CD14-positive monocyte (primary cell): ENCODE results near the gene SLC35B3. TPM values are rescaled to one million over a fixed set of nuclear protein-coding genes. Genes with fewer than 3 reads are reported as not detected.

Experiments used
- DNase-seq, 3 donors: peaks; one replicate each; pipeline ENCODE4 v3.0.0-alpha.2; 2011 to 2022
- H2AFZ ChIP-seq: 2 replicates; pipeline ENCODE4 v1.6.0; 2012; ENCODE audit warnings: mild to moderate bottlenecking, low read depth, low read length, inconsistent platforms; ENCODE audit not compliant: insufficient read depth, poor library complexity, severe bottlenecking
- H3K27ac ChIP-seq, 2 donors: 1 replicate in 1 of 2; 2 replicates in 1 of 2; pipeline ENCODE4 v1.5.1; 2012 to 2013; ENCODE audit warnings: low read length in 2 of 2, control low read depth in 1 of 2, inconsistent platforms in 1 of 2, low read depth in 1 of 2, mild to moderate bottlenecking in 1 of 2
- H3K27me3 ChIP-seq, 2 donors: one replicate each; pipeline versions ENCODE4 v1.6.0 to v1.6.1; 2011 to 2013; ENCODE audit warnings: low read length in 2 of 2; ENCODE audit not compliant: control insufficient read depth in 2 of 2, insufficient read depth in 2 of 2
- H3K36me3 ChIP-seq, 2 donors: replicated peaks in 1 of 2; 1 replicate in 1 of 2; 2 replicates in 1 of 2; pipeline versions ENCODE4 v1.5.1 to v1.6.1; 2012 to 2013; ENCODE audit warnings: low read length in 2 of 2, control low read depth in 1 of 2, inconsistent platforms in 1 of 2, mild to moderate bottlenecking in 1 of 2; ENCODE audit not compliant: insufficient read depth in 2 of 2, control insufficient read depth in 1 of 2
- H3K4me1 ChIP-seq, 2 donors: 1 replicate in 1 of 2; 2 replicates in 1 of 2; pipeline versions ENCODE4 v1.5.1 to v1.6.1; 2012 to 2013; ENCODE audit warnings: low read length in 2 of 2, control low read depth in 1 of 2, inconsistent platforms in 1 of 2, mild to moderate bottlenecking in 1 of 2, moderate library complexity in 1 of 2; ENCODE audit not compliant: insufficient read depth in 2 of 2, control insufficient read depth in 1 of 2
- H3K4me2 ChIP-seq: replicated peaks from 2 replicates; pipeline ENCODE3; 2012; ENCODE audit warnings: low read length, moderate library complexity, mild to moderate bottlenecking; ENCODE audit not compliant: poor library complexity, severe bottlenecking; ENCODE audit errors: extremely low read depth
- H3K4me3 ChIP-seq, 3 experiments: fragments of 200-600 bp in 1 of 3; sonication (generic) in 1 of 3; replicated peaks in 1 of 3; 1 replicate in 2 of 3; 2 replicates in 1 of 3; pipeline ENCODE4 v1.5.1; 2011 to 2013; ENCODE audit warnings: low read length in 3 of 3, mild to moderate bottlenecking in 3 of 3, control low read depth in 2 of 3, low read depth in 2 of 3, inconsistent platforms in 1 of 3, moderate library complexity in 1 of 3
- H3K79me2 ChIP-seq: 2 replicates; pipeline ENCODE4 v1.6.0; 2012; ENCODE audit warnings: mild to moderate bottlenecking, control low read depth, inconsistent platforms, low read length, moderate library complexity; ENCODE audit not compliant: insufficient read depth
- H3K9ac ChIP-seq: 2 replicates; pipeline ENCODE4 v1.6.0; 2017; ENCODE audit warnings: low read length, mild to moderate bottlenecking; ENCODE audit not compliant: insufficient read depth, poor library complexity, severe bottlenecking
- H3K9me3 ChIP-seq, 2 donors: replicated peaks in 1 of 2; 1 replicate in 1 of 2; 2 replicates in 1 of 2; pipeline versions ENCODE4 v1.5.1 to v1.6.1; 2012 to 2013; ENCODE audit warnings: low read length in 2 of 2, control low read depth in 1 of 2; ENCODE audit not compliant: control insufficient read depth in 1 of 2, insufficient read depth in 1 of 2
- H4K20me1 ChIP-seq: 2 replicates; pipeline ENCODE4 v1.6.0; 2012; ENCODE audit warnings: mild to moderate bottlenecking, low read length, control low read depth, moderate library complexity; ENCODE audit not compliant: insufficient read depth
- H3K27ac Mint-ChIP-seq, 7 donors: one replicate each; pipeline ENCODE4 v1.8.0; 2020; ENCODE audit warnings: mild to moderate bottlenecking in 7 of 7, mixed read lengths in 7 of 7, moderate library complexity in 6 of 7, inconsistent platforms in 2 of 7
- H3K27me3 Mint-ChIP-seq, 3 donors: one replicate each; pipeline ENCODE4 v1.8.0; 2021 to 2022; ENCODE audit warnings: low read depth in 3 of 3, mild to moderate bottlenecking in 3 of 3, mixed read lengths in 3 of 3, moderate library complexity in 3 of 3, inconsistent platforms in 1 of 3
- H3K36me3 Mint-ChIP-seq, 2 donors: one replicate each; pipeline ENCODE4 v1.8.0; 2020; ENCODE audit warnings: mixed read lengths in 2 of 2, inconsistent platforms in 1 of 2, mild to moderate bottlenecking in 1 of 2
- H3K4me1 Mint-ChIP-seq: one replicate; pipeline ENCODE4 v1.8.0; 2020; ENCODE audit warnings: mild to moderate bottlenecking, mixed read lengths
- H3K4me3 Mint-ChIP-seq, 2 donors: one replicate each; pipeline ENCODE4 v1.8.0; 2020; ENCODE audit warnings: mild to moderate bottlenecking in 2 of 2, mixed read lengths in 2 of 2, moderate library complexity in 1 of 2
- H3K9me3 Mint-ChIP-seq, 7 donors: one replicate each; pipeline ENCODE4 v1.8.0; 2020 to 2022; ENCODE audit warnings: mixed read lengths in 7 of 7, mild to moderate bottlenecking in 6 of 7, moderate library complexity in 6 of 7, inconsistent platforms in 2 of 7
- WGBS: methylation state at CpG from one replicate; pipeline ENCODE4 v1.1.5; 2013; ENCODE audit warnings: missing lambda C conversion rate; ENCODE audit not compliant: insufficient coverage; 5-methylcytosine and 5-hydroxymethylcytosine counted together
- intact Hi-C, 2 donors: fragments of 100-400 bp; cut with micrococcal nuclease; formaldehyde crosslinking; loops; one replicate each; pipeline versions ENCODE4 v1.15.0 to v1.15.1; 2023
- polyA plus RNA-seq, 3 donors: library from polyadenylated mRNA; depleted of rRNA in 1 of 3; unstranded in 2 of 3; stranded (reverse) in 1 of 3; fragments of 300-500 nt in 2 of 3; fragments of >200 nt in 1 of 3; fragmentation: Illumina TruSeq in 2 of 3; gene quantifications; 1 replicate in 2 of 3; 2 replicates in 1 of 3; pipeline ENCODE4 v1.2.3, GENCODE V29; 2012 to 2021
- TF ChIP-seq, protein P1 (sequence below): fragments of 200-600 bp; IDR thresholded peaks from one replicate; pipeline ENCODE4 v1.8.0; 2022; ENCODE audit warnings: antibody characterized with exemption, mild to moderate bottlenecking

Gene SLC35B3
- polyA plus RNA-seq, 3 donors, result 7.9 to 14.0 (median 9.3) TPM

- Mint-ChIP-seq H3K9me3 (peaks cover 0 to 12% (median 3%) of the 10 kb centered on the region in 7 donors), H3K36me3 (no peaks in the 10 kb centered on the region), H3K27me3 (peaks cover 0 to 4% (median 0%) of the 10 kb centered on the region in 3 donors), H3K4me3 (no peak overlapping the region), H3K27ac (no peak overlapping the region), H3K4me1 (no peaks in the 10 kb centered on the region)
- Histone ChIP-seq H2AFZ (no peak overlapping the region), H4K20me1 (no peaks in the 10 kb centered on the region), H3K9ac (no peak overlapping the region), H3K9me3 (no peaks in the 10 kb centered on the region), H3K36me3 (no peaks in the 10 kb centered on the region), H3K79me2 (no peaks in the 10 kb centered on the region), H3K4me2 (no peak overlapping the region), H3K4me1 (no peaks in the 10 kb centered on the region), H3K27ac (no peak overlapping the region), H3K4me3 (no peak overlapping the region), H3K27me3 (no peaks in the 10 kb centered on the region)
- intact Hi-C loops, result no loop called here
- DNase-seq, result no peak
- TF ChIP-seq, protein P1, sequence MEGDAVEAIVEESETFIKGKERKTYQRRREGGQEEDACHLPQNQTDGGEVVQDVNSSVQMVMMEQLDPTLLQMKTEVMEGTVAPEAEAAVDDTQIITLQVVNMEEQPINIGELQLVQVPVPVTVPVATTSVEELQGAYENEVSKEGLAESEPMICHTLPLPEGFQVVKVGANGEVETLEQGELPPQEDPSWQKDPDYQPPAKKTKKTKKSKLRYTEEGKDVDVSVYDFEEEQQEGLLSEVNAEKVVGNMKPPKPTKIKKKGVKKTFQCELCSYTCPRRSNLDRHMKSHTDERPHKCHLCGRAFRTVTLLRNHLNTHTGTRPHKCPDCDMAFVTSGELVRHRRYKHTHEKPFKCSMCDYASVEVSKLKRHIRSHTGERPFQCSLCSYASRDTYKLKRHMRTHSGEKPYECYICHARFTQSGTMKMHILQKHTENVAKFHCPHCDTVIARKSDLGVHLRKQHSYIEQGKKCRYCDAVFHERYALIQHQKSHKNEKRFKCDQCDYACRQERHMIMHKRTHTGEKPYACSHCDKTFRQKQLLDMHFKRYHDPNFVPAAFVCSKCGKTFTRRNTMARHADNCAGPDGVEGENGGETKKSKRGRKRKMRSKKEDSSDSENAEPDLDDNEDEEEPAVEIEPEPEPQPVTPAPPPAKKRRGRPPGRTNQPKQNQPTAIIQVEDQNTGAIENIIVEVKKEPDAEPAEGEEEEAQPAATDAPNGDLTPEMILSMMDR, result no peak
- WGBS, result 76% methylated on average over 2 of the region's 2 CpGs
These were observed 51.8 kb downstream of the SLC35B3 start for GRCh38 chr6:8383584-8383983.

DNA sequence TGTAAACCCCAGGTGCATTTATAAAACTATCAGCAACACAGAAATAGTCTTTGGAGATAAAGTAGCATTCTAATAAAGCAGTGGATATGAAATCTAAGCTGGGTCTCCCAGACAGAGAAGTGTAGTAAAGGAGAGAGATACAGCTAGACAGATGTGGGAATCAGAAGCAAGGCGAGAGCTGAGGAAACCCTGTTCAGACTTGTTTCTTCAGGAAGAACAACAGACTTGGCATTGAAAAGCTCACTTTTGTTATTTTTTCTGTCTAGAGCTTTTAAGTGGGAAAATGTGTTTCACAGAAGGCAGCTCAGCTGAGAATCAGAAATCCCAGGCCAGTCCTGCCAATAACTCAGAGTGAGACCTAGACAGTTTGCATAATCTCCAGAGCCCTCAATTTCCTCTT lies 52.9 kb downstream of the SLC35B3 start:
- whole genome bisulfite sequencing, result 100% methylated on average over 1 of the region's 1 CpG
- Mint-ChIP-seq H3K4me3 (no peak overlapping the region), H3K4me1 (no peaks in the 10 kb centered on the region), H3K27ac (no peak overlapping the region), H3K36me3 (no peaks in the 10 kb centered on the region), H3K27me3 (peaks cover 0 to 2% (median 0%) of the 10 kb centered on the region in 3 donors), H3K9me3 (peaks cover 0 to 9% (median 2%) of the 10 kb centered on the region in 7 donors)
- H3K9me3 ChIP-seq, result no peaks in the 10 kb centered on the region
- no peak overlapping the region for H3K4me2 ChIP-seq
- TF ChIP-seq, protein P1, result no peak
- H3K4me3 ChIP-seq, result no peak overlapping the region
- H3K9ac ChIP-seq, result no peak overlapping the region
- no peak overlapping the region for H3K27ac ChIP-seq
- no peaks in the 10 kb centered on the region for H3K79me2 ChIP-seq
- no peak for DNase-seq
- H2AFZ ChIP-seq, result no peak overlapping the region
- H4K20me1 ChIP-seq, result no peaks in the 10 kb centered on the region
- no peaks in the 10 kb centered on the region for H3K4me1 ChIP-seq
- H3K27me3 ChIP-seq, result no peaks in the 10 kb centered on the region
- intact Hi-C loops, result no loop called here
- no peaks in the 10 kb centered on the region for H3K36me3 ChIP-seq
